ENCODE measurements around the gene COQ8B. TPM values are rescaled to one million over a fixed set of nuclear protein-coding genes. Genes with fewer than 3 reads are reported as not detected.
A peak's percentile ranks its signal among the peaks of the same experiment; 100 is the strongest.

Gene COQ8B
- total RNA-seq, 1 donor from 2014 or later = 20.9 TPM

DNA sequence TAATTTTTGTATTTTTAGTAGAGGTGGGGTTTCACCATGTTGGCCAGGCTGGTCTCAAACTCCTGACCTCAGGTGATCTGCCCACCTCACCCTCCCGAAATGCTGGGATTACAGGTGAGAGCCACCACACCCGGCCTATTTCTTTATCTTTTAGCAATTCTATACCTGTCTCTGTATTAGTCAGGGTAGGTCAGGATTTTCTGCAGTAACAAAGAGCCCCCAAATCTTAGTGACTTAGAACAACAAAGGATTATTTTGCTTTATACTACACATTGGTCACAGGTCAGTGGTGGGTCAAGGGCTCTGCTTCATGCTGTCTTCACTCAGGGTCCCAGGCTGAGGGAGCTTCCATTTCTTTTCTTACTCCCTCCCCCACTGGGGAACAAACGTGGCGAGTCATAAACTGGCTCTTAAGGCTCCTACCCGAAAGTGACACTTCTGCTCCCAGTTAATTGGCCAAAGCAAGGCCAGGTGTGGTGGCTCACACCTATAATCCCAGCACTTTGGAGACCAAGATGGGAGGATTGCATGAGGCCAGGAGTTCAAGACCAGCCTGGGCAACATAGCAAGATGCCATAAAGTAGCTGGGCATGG lies 7.1 kb upstream of the COQ8B start:
- no peak overlapping the region for H3K4me3 ChIP-seq (ENCODE audit: low read depth, low read length)
- TF ChIP-seq, protein P1, sequence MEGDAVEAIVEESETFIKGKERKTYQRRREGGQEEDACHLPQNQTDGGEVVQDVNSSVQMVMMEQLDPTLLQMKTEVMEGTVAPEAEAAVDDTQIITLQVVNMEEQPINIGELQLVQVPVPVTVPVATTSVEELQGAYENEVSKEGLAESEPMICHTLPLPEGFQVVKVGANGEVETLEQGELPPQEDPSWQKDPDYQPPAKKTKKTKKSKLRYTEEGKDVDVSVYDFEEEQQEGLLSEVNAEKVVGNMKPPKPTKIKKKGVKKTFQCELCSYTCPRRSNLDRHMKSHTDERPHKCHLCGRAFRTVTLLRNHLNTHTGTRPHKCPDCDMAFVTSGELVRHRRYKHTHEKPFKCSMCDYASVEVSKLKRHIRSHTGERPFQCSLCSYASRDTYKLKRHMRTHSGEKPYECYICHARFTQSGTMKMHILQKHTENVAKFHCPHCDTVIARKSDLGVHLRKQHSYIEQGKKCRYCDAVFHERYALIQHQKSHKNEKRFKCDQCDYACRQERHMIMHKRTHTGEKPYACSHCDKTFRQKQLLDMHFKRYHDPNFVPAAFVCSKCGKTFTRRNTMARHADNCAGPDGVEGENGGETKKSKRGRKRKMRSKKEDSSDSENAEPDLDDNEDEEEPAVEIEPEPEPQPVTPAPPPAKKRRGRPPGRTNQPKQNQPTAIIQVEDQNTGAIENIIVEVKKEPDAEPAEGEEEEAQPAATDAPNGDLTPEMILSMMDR (conservative IDR thresholded peaks at IDR 0.05; ENCODE audit: low read depth, low read length) = no peak

DNA sequence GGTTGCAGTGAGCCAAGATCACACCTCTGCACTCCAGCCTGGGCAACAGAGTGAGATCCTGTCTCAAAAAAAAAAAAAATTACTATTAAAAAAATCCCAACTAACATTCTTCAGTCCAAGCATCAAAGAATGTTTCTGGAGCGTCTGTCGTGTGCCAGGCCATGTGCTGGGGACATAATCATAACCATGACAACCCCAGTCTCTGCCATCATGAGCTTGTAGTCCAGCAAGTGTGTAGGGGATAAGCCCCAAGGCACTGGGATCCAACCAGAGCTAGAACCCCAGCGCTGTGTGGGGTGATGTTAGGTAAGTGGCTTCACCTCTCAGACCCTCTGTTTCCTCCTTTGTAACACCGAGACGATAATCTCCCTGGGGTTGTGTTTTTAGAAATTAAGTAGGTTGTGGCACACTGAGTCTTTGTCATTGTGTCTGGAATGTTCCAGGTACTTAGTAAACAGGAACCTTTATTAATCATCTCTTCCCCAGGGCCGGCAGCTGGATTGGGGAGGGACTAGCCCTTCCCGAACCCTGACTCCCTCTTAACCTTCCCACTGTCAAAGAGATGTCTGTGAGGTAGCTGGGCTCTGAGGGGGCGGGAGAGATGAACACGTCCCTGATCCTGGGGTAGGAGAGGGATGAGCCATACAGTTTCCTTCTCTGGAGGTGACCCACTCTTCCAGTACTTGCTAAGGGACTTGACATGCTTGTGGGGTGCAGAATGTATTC lies 5.4 kb upstream of the COQ8B start:
- TF ChIP-seq, protein P1 (conservative IDR thresholded peaks at IDR 0.05; ENCODE audit: low read depth, low read length) = no peak
- DNase-seq (ENCODE audit: low read depth) = no peak
- peak overlapping the region; percentile 14 for H3K4me3 ChIP-seq (ENCODE audit: low read depth, low read length)

More for the DNA sequence above, 7.1 kb upstream of the COQ8B start:
- DNase-seq (ENCODE audit: low read depth) = no peak

- TF ChIP-seq, protein P1 (conservative IDR thresholded peaks at IDR 0.05; ENCODE audit: low read depth, low read length) = no peak
- DNase-seq (ENCODE audit: low read depth) = no peak
- H3K4me3 ChIP-seq (ENCODE audit: low read depth, low read length) = peak overlapping the region; percentile 74
Observed at GRCh38 chr19:40721140-40721486, 4.4 kb upstream of the COQ8B start.

DNA sequence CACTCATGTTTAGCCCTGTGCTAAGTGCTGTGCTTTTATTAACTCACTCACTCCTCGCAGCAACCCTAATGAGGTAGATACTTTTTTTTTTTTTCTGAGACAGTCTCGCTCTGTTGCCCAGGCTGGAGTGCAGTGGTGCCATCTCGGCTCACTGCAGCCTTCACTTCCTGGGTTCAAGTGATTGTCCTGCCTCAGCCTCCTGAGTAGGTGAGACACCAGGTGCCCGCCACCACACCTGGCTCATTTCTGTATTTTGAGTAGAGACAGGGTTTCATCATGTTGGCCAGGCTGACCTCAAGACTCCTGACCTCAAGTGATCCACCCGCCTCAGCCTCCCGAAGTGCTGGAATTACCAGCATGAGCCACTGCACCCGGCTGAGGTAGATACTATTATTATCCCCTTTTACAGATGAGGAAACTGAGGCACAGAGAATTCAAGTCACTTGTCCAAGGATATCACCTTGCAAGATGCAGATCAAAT lies 2.8 kb upstream of the COQ8B start:
- H3K4me3 ChIP-seq (ENCODE audit: low read depth, low read length) = peak overlapping the region; percentile 74
- TF ChIP-seq, protein P1 (conservative IDR thresholded peaks at IDR 0.05; ENCODE audit: low read depth, low read length) = no peak
- no peak for DNase-seq (ENCODE audit: low read depth)

DNA sequence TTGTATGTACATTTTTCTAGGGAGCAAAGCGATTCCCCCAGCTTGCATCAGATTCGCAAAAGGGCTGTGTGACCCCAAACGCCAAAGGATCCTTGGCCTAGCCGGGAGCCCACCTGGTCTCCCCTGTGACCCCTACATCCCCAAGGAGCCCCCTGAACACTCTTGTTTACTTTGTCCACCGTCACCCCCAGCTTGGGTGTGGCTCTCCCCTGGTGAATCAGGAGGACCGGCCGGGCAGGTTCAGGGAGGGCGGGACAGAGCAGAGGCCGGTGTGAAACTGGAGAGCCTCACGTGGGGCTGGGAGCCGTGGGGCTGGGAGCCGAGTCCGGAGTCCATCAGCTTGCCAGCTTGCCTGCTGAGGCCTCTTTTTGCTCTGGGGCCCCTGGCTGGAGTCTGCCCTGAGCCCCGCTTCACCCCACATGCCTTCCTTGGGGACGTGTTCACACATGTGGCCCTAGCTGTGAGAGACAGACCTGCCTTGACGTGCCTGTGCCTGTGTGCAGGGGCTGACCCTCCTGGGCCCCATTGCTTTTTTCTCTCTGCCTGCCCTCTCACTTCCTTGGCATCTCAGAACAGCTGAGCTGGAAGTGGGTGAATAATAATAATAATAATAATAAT lies 2.2 kb upstream of the COQ8B start:
- peak overlapping the region; percentile 74 for H3K4me3 ChIP-seq (ENCODE audit: low read depth, low read length)
- DNase-seq (ENCODE audit: low read depth) = no peak
- TF ChIP-seq, protein P1 (conservative IDR thresholded peaks at IDR 0.05; ENCODE audit: low read depth, low read length) = no peak

DNA sequence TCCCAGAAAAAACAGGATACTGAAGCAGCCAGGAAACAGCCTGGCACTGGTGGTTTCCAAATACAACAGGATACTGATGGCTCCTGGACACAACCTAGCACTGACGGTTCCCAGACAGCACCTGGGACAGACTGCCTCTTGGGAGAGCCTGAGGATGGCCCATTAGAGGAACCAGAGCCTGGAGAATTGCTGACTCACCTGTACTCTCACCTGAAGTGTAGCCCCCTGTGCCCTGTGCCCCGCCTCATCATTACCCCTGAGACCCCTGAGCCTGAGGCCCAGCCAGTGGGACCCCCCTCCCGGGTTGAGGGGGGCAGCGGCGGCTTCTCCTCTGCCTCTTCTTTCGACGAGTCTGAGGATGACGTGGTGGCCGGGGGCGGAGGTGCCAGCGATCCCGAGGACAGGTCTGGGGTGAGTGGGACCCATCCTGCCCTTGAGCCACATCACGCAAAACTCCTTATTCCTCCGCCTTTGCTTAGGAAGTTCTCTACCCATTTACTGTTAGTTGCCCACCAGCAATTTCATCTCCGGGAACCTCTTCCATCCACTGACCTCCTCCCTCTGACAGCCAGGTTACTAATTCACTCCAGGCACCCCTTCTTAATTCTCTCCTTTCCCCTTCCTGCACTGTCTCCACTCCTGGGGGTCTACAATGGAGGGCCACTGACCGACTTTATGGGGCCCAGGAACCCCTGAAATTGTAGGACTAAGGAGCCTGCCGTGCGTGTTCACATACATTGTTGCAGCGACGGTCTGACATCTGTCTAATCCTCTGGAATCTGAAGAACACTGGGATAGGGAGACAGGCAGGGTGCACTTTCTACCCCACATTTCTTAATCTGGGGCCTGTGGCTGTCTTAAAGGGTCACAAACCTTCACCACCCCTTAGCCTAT lies 1.4 kb upstream of the COQ8B start:
- no peak for DNase-seq (ENCODE audit: low read depth)

More for the DNA sequence above, 1.4 kb upstream of the COQ8B start:
- H3K4me3 ChIP-seq (ENCODE audit: low read depth, low read length) = peak overlapping the region; percentile 74
- TF ChIP-seq, protein P1 (conservative IDR thresholded peaks at IDR 0.05; ENCODE audit: low read depth, low read length) = no peak
